NCI-H2171 (cell line): ENCODE measurements around the gene CARD19.
"Not testable (repeated sequence)": the region's sequence is repeated elsewhere in the genome, so short reads cannot be mapped to it uniquely, and the experiment has no call there.

Experiments
- DNase-seq: peaks from one replicate; lab custom pipeline; 2025; lab: John Stamatoyannopoulos, UW

The CARD19 gene

DNA sequence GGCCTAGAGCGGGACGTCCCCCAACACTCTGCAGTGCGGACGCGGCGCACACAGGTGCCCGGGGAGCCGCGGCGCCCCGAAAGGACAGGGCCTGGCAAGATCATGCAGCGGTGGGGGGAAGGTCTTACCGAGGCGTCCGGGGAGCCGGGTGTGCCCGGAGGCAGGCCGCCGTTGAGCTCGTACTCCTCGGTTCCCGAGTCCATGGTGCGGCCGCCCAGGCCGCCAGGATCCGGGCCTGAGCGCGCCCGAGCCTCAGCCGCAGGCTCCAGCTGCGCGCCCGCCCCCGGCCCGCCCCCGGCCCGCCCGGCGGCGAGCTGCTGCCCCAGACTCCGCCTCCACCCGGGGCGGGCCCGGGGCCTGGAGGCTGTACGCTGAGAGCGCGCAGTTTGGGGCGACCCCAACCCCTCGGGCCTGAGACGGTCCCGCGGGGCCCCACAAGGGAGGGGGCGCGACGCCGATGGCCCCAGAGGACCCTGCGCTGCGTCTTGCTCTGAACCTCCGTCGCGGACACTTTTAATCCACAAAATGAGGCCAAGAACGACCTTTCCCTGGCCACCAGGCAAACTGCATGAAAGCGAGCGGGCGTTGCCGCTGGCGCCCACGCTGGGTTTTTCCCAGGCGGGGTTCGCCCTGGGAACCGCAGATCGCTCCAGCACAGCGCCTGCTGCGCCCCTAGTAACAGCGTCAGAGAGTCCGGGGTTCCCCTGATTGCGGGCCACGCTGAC is 38.2 kb downstream of the CARD19 start, which contains the start of gene NINJ1:
Gene NINJ1, minus strand, starts transcription at position 237 of the 725 bp plus-strand sequence. Its CDS starts 34 bp downstream, at position 203.
- peak; percentile 64 for DNase-seq

DNA sequence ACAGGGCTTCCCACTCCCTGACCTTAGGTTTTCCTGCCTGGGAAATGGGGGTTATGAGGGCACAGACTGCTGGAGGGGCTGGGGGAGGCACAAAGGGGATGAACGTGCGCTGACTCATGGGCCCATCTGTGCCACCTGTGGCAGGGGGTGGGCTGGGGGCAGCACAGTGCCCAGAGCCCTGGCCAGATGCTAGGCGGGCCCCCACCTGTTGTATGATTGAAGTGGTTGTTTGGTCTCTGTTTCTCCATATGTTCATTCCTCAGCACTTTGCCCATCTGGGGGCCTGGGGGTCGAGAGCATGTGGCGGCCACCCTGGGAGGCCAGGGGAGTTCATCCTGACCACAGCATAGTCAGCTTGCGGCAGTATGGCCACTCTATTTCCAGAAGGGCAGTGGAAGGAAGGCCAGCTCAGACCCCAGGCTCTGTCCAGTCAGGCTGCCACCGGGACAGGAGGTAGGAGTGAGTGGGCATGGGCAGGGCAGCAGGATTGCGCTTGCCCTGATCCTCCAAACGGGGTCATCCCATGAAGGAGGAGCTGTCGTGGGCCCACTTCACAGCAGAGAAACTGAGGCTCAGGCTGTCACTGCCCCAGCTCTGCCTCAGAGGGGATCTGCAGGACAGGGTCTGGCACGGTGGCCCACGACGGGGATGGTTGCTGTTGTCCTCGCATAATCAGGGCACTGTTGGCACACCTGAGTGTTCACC is 38.9 kb downstream of the CARD19 start:
- DNase-seq, result no peak

- DNase-seq, result no peak
These were observed 40.0 kb downstream of the CARD19 start for GRCh38 chr9:93136011-93136440.

DNA sequence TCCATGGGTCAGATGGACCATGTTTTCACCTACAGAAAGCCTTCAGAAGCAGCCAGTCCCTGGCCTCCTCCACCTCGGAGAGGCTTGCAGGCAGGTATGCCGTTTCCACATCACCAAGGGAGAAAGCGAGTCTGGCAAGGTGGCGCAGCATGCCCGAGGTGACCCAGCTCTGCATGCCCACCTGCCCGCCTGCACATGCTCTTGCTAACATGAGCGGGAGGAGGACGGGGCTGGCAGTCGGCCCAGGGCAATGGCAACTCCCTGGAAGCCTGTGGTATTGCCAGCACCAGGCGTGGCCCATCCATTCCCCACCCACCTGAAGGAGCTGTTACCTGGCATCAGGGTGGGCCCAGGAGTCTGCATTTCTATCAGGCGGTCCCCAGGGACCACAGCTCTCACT is 41.3 kb downstream of the CARD19 start:
- no peak for DNase-seq

- DNase-seq, result no peak
These were observed 42.3 kb downstream of the CARD19 start for GRCh38 chr9:93138171-93138764.

GRCh38 chr9:93139365-93140182 is 43.6 kb downstream of the CARD19 start:
- DNase-seq, result no peak

DNA sequence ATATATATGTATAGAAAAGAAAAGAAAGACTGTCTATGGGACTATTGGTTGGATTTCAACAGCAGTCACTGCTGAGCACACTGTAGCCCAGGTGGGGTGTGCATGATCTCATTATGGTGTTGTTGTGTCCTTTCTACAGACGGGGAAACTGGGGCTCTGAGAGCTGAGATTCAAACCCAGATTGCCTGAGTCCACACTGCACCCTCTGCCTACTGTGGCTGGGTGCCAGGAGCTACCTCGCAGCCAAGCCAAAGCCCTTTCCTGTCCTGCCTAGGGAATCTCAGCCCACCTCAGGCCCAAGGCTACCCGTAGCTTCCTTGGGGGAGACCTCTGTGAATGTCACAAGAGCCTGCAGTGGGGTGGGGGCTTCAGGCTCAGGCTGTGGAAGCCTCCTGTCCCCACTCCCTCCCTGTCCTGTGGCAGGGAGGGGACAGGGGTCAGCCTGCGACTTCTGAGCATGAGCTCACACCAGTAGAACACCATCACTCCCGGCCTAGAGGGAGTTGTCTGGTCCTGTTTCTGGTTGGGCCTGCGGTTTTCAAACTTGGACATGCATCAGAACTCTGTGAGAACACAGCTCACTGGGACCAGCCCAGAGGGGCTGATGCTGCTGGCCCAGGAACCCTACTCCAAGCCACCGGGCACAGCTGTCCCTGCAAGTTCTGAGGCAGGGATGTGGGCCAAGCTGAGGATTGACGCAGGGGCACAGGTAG is 45.9 kb downstream of the CARD19 start:
- DNase-seq, result no peak

- no peak for DNase-seq
These were observed 48.0 kb downstream of the CARD19 start for GRCh38 chr9:93143830-93144530.

- DNase-seq, result not testable (repeated sequence)
These were observed 50.7 kb downstream of the CARD19 start for GRCh38 chr9:93146696-93147095.

GRCh38 chr9:93147632-93148031 is 51.6 kb downstream of the CARD19 start:
- no peak for DNase-seq

GRCh38 chr9:93148721-93149120 is 52.7 kb downstream of the CARD19 start:
- no peak for DNase-seq

- DNase-seq, result no peak
These were observed 53.3 kb downstream of the CARD19 start for GRCh38 chr9:93149361-93149760.

DNA sequence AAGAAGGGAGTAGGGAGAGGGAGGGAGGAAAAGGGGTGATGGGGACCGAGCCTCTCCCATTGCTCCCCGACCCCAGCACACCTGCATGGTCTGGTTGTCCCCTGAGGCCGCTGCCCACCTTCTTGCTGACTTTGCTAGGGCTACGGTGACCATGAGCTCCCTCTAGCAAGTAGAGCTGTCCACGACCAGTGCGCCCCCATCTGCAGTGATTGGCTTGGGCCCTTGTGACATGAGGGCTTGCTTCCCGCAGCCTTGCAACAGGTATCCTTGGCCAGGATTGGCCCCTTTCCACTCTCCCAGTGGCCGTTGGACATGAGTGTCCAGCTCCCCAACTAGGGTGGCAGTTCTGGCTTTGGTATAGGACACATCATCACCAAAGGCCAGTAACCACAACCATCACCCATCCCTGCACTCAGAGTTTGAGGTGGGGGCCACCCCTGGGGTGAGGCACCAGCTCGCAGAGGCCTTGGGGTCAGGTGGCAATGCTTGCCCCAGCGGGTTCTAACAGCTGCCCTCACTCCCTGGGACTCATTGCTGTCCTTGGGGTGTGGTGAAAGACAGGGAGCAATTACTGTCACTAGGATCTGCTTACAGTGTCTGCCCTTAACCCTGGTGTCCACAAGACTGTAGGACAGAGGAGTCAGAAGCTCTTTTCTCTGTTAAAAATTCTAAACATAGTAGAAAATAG is 55.2 kb downstream of the CARD19 start:
- DNase-seq, result no peak

DNA sequence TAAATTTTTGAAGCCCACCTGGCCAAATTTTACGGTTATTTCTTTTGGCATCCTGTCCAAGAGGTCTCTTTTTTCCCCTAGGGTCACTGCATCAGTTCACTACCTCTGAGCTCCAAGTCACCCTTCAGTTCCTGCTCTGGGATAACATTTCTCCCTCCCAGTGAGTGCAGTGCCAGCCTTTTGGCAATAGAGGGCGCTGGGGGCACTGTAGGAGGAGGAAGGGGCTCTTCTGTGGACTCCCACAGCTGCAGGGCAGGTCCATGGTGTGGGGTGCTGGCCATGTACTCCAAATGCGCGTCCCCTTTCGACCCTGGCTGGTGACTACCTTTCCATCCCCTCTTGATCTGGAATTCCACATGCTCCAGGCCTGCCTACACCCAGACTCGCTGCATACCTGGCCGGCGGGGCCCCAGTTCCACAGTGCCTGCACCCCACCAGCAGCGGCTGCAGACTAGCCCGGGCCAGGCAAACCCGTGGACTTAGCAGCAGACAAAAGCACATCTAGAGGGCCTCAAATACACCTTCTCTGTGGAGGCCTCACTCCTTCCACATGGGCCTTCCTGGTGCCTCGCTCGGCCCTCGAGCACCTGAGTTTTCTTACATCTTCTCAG is 58.4 kb downstream of the CARD19 start:
- no peak for DNase-seq

GRCh38 chr9:93155716-93156474 is 59.9 kb downstream of the CARD19 start:
- peak; percentile 22 for DNase-seq

- no peak for DNase-seq
These were observed 60.5 kb downstream of the CARD19 start for GRCh38 chr9:93156475-93157008.

GRCh38 chr9:93159601-93160471 is 63.8 kb downstream of the CARD19 start:
- peak; percentile 40 for DNase-seq
